CD4-positive, alpha-beta T cell treated with Interleukin-17A for 4 hours (primary cell): ENCODE results near the gene CHAT.

Source experiments
- DNase-seq: peaks from one replicate; pipeline ENCODE4 v3.0.0-alpha.2; 2020; ENCODE audit warnings: mixed read lengths

The CHAT gene

DNA sequence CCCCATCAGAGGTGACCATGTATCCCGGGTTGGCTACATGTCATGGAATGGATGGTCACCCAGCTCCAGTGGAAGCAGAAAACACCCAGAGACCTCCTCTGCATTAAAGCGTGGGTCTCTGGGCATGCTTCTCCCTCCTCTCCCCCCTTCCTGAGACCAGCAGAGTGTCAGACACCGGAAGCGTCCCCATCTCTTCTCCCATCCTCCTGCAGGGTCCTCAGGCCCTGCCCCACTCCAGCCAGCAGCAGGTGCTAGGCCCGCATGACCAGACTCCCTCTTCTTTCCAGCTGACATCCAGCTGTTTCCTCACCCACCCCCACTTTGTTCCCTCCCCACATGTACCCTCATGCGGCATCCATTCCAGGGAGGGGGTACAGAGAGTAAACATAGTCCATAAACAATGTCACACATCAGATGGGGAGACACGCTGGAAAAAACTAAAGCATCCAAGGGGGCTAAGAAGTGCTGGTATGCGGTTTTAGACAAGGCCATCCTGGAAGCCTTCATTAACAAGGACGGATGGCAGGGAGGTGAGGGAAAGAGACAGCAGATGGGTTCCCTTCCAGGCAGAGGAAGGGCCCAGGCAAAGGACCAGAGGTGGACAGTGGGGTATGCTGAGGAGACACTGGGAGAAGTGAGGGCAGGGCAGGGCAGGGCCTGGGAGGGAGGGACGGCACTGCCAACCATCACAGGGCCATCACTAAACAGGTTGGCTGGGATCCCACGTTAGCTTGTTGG lies 16.2 kb upstream of the CHAT start:
- DNase-seq = no peak

DNA sequence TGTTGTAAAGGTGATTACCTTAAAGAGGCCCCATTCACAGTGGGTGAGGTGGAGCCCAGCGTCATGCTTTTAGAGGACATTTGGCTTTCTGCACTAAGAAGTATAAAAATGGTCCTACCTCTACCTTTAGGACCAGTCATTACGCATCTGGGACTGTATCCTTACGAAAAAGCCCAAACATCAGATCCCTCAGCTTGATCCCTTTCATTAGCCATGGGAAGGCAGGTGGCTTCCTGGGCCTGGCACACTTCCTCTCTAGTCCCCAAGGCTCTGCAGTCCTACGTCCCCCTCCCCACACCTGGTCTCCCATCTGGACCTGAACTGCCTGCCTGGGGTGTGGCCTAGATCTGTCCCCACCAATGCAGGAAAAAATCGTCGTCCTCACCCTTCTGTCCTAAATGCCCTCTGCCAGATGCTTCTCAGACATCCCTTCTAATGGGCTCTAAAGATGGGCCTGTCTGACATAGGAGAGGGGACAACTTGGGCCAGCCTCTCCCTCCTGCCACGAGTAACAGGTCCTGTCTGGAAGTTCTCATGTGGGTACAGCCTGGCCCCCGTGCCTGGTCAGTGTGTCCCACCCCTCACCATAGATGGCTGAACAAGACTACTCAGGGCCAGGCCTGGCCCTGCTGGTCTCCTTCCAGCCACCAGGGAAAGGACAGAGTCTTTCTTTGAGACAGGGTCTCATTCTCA lies 15.5 kb upstream of the CHAT start:
- no peak for DNase-seq

DNA sequence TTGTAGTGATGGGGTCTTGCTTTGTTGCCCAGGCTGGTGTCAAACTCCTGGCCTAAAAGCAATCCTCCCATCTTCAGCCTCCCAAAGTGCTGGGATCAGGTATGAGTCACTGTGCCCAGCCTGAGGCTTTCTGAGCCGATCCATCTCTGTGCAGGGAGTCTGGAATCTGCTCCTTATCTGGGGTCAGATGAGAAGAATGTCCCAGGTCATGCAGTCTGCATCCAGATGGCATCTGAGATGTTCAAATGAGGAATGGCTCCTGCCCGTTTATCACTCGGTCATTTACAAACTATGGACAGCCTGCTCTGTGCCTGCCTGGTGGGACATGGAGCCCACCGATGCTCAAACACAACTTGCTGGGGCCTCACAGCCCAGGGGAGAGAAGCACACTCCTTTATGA lies 14.9 kb upstream of the CHAT start:
- DNase-seq = no peak

GRCh38 chr10:49599546-49599945 lies 14.3 kb upstream of the CHAT start:
- DNase-seq = no peak

GRCh38 chr10:49600046-49600445 lies 13.8 kb upstream of the CHAT start:
- no peak for DNase-seq

DNA sequence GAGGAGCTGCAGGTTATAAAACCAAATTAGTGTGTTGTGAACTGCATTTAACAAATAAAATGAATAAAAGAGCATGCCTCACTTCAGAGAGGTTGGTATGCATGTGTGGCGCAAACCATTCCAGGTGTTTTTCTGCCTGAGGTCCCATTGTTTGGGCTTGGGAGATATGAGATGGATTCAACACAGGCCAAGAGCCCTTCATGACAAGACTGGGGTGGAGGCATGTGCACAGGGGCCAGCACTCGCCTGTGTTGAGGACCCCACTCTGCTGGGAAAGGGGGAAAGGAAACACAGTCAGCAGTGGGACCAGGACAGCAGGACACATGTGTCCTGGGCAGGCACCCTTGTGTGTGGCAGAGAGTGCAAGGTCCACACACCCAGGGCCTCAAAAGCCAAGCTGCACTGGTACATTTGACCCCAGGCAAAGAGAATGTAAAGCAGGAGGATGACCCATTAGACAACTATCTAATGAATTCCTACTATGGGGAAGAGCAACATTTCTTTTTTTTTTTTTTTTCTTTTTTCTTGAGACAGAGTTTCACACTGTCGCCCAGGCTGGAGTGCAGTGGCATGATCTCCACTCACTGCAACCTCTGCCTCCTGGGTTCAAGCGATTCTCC lies 12.9 kb upstream of the CHAT start:
- no peak for DNase-seq

DNA sequence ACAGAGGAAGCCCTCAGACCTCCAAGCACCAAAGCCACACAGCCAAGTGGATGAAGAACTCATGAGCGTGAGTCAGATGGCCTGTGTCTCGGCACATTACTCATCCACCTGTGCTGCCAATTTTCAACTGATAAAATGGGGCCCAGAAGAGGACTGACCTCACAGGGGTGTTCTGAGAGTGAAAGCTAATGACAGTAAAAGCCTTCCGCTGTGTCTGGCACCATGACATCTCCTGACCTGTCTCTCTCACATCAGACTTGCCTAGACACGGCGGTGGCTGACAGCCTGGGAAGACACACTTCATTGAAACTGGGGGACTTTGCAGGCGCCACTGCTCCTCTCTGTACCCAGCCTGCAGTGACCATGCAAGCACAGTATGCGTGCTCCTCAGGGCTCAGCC lies 12.0 kb upstream of the CHAT start:
- DNase-seq = no peak

- no peak for DNase-seq
These were observed 11.3 kb upstream of the CHAT start for GRCh38 chr10:49602380-49603023.

GRCh38 chr10:49605216-49605938 lies 8.5 kb upstream of the CHAT start:
- DNase-seq = no peak

GRCh38 chr10:49605939-49606509 lies 7.8 kb upstream of the CHAT start:
- DNase-seq = no peak

DNA sequence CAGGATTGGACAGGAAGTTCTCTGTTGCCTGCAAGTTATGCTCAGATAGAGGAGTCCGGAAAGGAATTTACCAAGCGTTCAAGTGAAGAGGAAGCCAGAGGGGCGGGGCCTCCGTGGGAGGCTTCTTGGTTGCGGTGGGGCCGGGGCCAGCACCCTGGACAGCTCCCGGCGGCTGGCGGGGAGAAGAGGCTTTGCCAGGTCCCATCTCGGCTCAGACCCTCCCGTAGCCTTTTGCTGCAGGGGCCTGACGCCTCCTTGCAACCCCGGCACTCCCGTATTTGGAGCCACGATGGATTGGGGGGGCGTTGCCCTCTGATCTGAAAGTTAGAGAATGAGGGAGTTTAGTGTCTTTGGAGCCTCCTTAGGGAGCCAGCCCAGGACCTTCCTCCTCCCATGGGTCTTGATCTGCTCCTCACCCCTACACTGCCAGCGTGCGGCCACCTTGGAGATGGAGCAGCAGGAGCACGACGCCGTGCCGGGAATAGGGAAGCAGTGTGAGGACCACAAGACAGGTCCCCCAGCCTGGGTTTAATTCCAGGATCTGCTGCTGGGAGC lies 6.8 kb upstream of the CHAT start:
- DNase-seq = peak; percentile 58

GRCh38 chr10:49608166-49609005 lies 5.5 kb upstream of the CHAT start:
- DNase-seq = no peak

DNA sequence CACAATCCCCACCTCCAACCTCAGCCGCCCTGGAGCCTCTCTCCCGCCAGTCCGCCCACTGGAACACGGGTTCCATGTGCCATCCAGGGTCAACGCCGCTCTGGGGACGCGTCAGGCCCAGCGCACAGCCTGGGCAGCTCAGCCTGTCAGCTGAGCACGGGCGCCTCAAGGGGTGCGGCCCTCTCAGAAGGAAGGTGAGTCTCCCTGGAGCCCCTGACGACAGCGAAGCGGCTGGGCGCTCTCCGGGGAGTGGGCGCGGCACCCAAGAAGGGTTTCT lies 4.9 kb upstream of the CHAT start:
- DNase-seq = no peak

GRCh38 chr10:49609283-49610113 lies 4.3 kb upstream of the CHAT start:
- DNase-seq = no peak

DNA sequence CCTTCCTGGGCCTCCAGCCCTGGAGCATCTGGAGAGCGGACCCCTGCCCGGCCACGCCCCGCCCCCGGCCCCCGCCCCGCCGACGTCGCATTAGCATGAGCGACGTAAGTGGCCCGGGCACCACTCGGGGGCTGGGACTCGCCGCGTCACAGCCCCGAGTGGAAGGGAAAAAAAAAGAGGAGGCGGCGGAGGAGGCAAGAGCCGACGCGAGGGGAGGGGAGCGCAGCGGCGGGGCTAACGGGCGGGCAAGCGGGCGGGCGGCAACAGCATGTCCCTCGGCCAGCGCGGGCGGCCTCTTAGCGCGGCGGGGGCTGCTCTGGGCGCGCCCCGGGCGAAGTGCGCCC lies 3.8 kb upstream of the CHAT start, which contains the start of gene SLC18A3:
TSS of gene SLC18A3 (plus strand) at position 197 of the 344 bp plus-strand sequence. CDS start 431 bp downstream, outside the sequence.
- no peak for DNase-seq

GRCh38 chr10:49610458-49611165 lies 3.2 kb upstream of the CHAT start:
- no peak for DNase-seq

DNA sequence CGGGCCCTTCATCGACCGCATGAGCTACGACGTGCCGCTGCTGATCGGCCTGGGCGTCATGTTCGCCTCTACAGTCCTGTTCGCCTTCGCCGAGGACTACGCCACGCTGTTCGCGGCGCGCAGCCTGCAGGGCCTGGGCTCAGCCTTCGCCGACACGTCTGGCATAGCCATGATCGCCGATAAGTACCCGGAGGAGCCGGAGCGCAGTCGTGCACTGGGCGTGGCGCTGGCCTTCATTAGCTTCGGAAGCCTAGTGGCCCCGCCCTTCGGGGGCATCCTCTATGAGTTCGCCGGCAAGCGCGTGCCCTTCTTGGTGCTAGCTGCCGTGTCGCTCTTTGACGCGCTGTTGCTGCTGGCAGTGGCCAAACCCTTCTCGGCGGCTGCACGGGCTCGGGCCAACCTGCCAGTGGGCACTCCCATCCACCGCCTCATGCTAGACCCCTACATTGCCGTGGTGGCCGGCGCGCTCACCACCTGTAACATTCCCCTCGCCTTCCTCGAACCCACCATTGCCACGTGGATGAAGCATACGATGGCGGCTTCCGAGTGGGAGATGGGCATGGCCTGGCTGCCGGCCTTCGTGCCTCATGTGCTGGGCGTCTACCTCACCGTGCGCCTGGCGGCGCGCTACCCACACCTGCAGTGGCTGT lies 2.5 kb upstream of the CHAT start:
- no peak for DNase-seq

DNA sequence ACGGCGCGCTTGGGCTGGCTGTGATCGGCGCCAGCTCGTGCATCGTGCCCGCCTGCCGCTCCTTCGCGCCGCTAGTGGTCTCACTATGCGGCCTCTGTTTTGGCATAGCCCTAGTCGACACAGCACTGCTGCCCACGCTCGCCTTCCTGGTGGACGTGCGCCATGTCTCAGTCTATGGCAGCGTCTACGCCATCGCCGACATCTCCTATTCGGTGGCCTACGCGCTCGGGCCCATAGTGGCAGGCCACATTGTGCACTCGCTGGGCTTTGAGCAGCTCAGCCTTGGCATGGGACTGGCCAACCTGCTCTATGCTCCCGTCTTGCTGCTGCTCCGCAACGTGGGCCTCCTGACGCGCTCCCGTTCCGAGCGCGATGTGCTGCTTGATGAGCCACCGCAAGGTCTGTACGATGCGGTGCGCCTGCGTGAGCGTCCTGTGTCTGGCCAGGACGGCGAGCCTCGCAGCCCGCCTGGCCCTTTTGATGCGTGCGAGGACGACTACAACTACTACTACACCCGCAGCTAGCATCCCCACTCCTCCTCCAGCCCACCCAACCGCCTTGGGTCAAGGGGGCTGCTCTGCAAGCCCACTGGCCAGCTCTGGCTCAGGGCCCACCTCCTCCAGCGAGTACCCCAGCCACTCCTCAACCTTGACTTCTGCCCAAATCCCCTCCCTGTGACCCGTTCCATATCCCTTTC lies 1.9 kb upstream of the CHAT start:
- DNase-seq = no peak
